Coronary artery (tissue), 2 donors: Measurements from ENCODE around the gene BLOC1S4.

ENCODE experiments used
- DNase-seq: peaks from one replicate; pipeline ENCODE4 v3.0.0-alpha.2; 2017; ENCODE audit warnings: low spot score
- H3K27ac ChIP-seq, 2 donors: fragments of 200-600 bp; sonication (generic); one replicate each; pipeline ENCODE4 v1.5.1; 2016 to 2019
- H3K4me3 ChIP-seq: fragments of 200-600 bp; sonication (generic); 2 replicates; pipeline ENCODE4 v1.5.1; 2016; ENCODE audit warnings: mild to moderate bottlenecking, moderate library complexity
- CTCF ChIP-seq: fragments of 200-600 bp; sonication (generic); IDR thresholded peaks from one replicate; pipeline ENCODE4 v1.5.1; 2019; ENCODE audit warnings: antibody characterized with exemption

Gene BLOC1S4

GRCh38 chr4:6758728-6759127 is 42.8 kb downstream of the BLOC1S4 start:
- no peak overlapping the region for H3K27ac ChIP-seq
- no peak for TF ChIP-seq CTCF
- no peak overlapping the region for H3K4me3 ChIP-seq
- no peak for DNase-seq

- no peak overlapping the region for H3K4me3 ChIP-seq
- H3K27ac ChIP-seq = no peak overlapping the region
- no peak for TF ChIP-seq CTCF
- DNase-seq = no peak
These were observed 44.9 kb downstream of the BLOC1S4 start for GRCh38 chr4:6760865-6761264.

GRCh38 chr4:6761649-6762615 is 46.0 kb downstream of the BLOC1S4 start:
- no peak overlapping the region for H3K27ac ChIP-seq
- no peak for TF ChIP-seq CTCF
- no peak for DNase-seq
- no peak overlapping the region for H3K4me3 ChIP-seq

DNA sequence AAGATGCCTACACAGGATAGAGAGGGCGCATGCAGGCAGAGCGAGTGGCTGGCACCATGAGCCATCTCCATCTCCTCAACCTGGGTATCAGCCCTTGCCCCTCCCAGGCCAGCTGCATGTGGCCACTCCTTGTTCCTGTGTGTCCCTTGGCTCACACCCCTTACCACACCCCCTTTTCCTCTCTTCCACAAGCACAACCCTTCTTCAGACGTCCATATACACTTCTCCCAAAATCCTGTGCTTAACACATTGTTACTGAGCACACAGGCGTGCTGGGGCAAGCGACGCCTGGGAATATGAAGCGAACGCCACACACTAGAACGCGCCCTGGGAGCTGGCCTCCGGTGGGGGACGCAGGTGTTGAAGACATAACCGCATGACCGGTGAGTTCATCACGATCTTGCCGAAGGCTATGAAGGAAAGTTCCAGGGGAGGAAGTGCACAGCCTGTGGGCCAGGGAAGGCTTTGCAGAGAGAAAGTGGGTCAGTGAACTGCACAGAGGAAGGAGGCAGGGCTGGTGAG is 47.4 kb downstream of the BLOC1S4 start:
- TF ChIP-seq CTCF = no peak
- H3K4me3 ChIP-seq = no peak overlapping the region
- H3K27ac ChIP-seq = no peak overlapping the region
- no peak for DNase-seq

- TF ChIP-seq CTCF = no peak
- no peak for DNase-seq
These were observed 49.1 kb downstream of the BLOC1S4 start for GRCh38 chr4:6764976-6765620.

DNA sequence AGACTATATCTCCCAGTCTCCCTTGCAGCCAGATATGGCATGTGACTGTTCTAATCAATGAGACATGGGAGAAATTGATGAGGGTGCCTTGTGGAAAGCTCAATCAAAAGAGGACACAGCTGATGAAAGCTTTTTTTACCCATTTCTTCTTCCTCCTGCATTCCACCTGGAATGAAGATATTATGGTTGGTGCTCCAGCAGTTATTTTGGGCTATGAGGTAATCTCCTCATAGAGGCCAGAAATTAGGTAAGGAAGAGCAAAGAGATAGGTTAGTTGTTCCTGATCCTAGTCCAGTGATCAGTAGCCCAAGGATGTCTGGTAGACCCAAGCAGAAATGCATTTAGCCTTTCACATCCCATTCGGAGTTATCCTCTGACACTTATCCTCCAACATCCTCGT is 49.7 kb downstream of the BLOC1S4 start:
- no peak overlapping the region for H3K27ac ChIP-seq
- H3K4me3 ChIP-seq = no peak overlapping the region
- no peak for DNase-seq
- no peak for TF ChIP-seq CTCF

More at GRCh38 chr4:6764976-6765620, 49.1 kb downstream of the BLOC1S4 start:
- Histone ChIP-seq H3K4me3 (no peak overlapping the region), H3K27ac (no peak overlapping the region)
